NCI-H526 treated with DMSO at 0.1 percent for 48 hours (cell line): Measurements from ENCODE around the gene ALOX5AP.
"Not testable (repeated sequence)": the region's sequence is repeated elsewhere in the genome, so short reads cannot be mapped to it uniquely, and the experiment has no call there.

Source experiments
- DNase-seq: peaks from one replicate; lab custom pipeline; 2025; lab: John Stamatoyannopoulos, UW

Gene ALOX5AP

DNA sequence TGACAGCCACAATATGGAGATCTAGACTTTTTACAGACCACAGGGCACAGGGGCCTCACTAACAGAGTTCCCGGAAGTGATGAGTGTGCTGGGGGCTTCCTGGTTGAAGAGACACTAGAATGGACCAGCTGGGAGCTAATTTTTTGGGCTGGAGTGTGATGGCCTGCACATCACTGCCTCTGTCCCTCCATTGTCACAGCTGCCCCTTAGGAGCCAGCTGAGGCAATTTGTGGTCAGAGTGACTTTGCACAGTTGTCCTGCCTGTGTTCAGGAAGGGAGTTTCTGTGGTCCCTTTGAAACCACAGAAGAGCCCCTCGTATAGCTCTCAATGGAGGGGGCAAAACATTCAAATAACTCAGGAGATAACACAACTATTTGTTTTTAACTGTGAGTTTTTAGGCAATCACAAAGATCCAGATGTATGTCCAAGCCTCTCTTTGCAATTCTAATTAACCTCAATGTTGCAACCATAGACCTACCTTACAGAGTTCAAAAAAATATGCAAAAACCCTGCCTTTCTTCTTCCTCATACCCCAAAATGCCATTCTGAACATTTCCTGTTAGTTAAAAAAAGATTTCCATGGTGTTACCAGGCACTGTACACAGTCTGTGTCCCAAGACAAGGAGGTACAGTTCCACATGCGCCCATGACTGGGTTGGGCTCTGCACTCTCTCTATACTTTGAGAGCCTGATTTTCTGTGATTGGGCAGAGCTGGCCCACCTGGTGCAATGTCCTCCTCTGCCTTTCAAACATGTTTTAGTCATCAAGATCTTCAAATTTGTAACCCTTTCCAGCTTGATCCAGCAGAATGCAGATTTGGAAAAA lies 2.4 kb downstream of the ALOX5AP start:
- no peak for DNase-seq

DNA sequence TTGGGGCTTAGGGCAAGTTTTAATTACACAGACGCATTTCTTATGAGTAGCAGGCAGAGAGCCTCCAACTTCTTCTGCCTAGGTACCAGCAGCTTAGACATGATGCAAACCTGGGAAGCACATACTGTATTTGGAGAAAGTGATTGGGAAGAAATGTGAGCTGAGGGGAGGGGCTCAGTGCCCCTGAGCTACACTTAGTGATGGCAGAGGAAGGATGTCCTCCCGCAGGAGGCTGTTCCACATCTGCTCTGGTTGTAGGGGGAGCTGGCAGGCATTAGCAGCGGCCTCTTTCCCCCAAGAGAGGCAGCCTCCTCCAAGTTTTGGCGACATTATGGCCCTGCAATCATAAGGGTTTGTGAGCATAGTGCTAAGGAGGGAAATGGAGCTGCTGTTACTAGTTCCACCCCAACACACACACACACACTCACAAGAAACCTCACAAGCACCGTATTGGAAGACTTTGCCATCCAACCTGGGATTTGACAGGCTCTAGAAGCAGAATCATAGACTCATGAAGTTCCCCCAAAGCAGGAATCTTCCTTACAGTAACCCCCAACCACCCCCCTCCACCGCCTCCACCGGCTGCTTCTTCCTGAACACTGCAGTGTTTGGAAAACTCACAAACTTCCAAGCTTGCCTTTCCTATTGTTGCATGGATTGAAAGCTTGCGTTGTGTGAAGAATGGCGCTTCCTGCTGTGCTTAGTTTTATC lies 3.3 kb downstream of the ALOX5AP start:
- DNase-seq, result no peak

GRCh38 chr13:30739237-30739528 lies 3.8 kb downstream of the ALOX5AP start:
- no peak for DNase-seq

GRCh38 chr13:30739761-30740642 lies 4.7 kb downstream of the ALOX5AP start:
- no peak for DNase-seq

DNA sequence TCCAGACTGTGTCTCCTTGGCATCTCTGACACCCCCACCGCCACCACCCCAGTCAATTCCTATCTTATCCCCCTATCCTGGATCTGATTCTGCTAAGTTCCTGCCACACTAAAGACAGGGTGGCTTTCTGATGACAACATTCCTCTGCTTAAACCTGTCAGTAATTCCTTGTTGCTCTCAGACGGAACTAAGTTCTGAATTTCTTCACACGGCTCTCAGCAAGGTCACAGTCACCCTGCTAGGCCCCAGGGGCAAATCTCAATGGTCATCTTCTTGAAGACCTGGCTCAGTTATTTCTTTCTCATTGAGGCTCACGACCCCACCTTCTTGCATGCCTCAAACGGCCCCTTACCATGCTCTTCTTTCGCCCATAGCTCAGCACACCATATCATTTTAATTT lies 7.6 kb downstream of the ALOX5AP start:
- no peak for DNase-seq

- DNase-seq, result no peak
Measured at GRCh38 chr13:30743319-30744055, 8.1 kb downstream of the ALOX5AP start.

- DNase-seq, result peak; percentile 72
Measured at GRCh38 chr13:30744056-30744680, 8.8 kb downstream of the ALOX5AP start.

DNA sequence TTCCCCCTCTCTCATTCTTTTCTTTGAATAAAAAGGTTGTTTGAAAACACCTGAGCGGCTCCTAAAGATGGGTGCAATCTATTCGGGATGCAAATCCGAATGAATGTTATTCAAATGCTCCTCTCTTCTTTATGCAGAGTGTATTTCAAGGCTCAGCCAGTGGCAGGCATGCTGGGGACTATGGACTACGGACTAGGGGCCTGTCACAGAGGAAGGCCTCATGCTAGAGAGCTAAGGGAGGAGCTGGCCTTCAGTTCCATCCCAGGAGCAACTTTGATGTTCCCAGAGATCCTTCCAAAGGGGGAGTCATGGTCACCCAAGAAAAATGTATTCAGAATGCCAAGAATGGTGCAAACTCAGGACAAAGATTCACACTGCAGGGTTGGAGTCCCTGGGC lies 9.3 kb downstream of the ALOX5AP start:
- peak; percentile 94 for DNase-seq

- no peak for DNase-seq
Measured at GRCh38 chr13:30745906-30746686, 10.8 kb downstream of the ALOX5AP start.

DNA sequence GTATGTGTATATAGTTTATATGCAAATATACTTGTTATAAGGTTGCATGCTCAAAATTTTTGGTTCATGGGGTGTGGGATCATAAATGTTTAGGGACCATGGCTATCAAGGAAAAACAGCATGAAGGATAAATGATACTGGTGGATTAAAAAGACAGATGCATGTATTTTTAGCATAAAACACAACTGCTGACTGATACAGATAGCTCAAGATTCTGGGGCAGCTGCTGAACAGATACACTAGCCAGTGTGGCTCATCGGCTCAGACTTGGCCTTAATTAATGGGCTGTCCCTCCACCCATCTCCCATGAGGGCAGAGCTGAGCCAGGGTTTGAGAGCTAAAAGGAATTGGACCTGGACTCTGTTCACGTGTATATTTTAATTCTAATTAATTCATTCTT lies 11.4 kb downstream of the ALOX5AP start:
- no peak for DNase-seq

DNA sequence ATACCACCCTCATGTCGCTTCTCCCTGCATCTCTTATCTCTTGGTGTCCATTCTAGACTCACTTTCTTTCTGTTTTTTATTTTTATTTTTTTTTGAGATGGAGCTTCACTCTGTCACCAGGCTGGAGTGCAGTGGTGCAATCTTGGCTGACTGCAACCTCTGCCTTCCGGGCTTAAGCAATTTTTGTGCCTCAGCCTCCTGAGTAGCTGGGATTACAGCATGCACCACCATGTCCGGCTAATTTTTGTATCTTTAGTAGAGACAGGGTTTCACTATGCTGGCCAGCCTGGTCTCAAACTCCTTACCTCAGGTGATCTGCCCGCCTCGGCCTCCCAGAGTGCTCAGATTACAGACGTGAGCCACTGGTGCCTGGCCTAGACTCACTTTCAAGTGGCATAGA lies 12.5 kb downstream of the ALOX5AP start:
- DNase-seq, result not testable (repeated sequence)

DNA sequence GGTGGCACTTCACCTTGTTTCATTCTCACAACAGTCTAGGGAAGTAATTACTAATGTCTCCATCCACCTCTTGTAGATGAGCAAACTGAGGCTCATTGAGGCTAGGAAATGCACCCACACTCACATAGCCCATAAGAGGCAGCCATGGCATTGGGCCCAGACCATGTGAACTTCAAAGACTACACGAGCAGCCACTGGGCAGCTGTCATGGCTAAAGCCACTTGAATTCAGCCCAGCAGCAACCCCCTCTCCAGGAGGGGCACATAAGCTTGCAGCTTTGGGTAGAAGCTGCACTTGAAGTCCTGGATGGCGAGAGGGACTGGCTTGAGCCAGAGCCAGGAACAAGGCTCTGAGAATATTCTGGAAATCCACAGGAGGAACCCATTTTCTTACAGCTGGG lies 13.4 kb downstream of the ALOX5AP start:
- DNase-seq, result no peak

DNA sequence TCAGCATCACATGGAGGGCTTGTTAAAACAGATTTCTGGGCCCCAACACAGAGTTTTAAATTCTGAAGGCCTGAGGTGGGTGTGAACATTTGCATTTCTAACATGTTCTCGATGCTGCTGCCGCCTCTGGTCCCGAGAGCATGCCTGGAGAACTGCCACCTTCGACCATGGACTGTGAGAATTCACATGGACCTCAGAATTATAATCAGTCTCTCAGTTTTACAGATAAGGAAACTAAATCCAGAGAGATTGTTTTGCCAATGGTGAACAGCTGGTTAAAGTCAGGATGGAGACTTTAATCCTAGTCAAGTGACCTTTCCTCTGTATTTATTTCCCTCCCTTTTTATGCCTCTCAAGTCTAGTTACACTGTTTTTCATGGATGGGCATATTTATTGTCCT lies 14.7 kb downstream of the ALOX5AP start:
- no peak for DNase-seq

DNA sequence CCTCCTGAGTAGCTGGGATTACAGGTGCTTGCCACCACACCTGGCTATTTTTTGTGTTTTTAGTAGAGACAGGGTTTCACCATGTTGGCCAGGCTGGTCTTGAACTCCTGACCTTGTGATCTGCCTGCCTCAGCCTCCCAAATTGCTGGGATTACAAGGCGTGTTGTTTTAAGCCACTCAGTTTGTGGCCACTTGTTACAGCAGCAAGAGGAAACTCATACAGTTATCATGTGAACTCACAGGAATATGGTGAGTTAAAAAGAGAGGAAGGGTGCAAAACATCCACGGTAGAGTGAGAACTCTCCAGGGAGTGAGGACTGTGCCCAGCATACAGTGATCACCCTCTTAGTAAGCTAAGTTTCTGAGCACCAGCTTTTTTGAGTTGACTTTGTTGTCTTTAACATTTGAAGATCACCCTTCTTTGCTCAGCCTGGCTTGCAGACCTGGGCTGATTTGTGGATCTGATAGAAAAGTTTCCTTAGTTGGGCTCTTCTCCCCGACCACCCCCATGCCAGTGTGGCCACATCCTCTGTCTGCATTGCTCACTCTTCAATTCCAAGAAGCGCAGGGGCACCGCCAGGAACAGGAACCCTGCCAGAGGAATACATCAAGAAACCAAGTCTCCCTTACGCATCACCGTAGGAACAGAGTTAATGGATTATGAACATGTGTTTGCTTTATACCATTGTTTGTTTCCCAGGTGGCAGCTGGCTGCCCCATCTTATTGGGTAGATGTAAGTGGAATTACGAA lies 16.0 kb downstream of the ALOX5AP start:
- no peak for DNase-seq

- no peak for DNase-seq
Measured at GRCh38 chr13:30752201-30752797, 17.0 kb downstream of the ALOX5AP start.

GRCh38 chr13:30753030-30753616 lies 17.8 kb downstream of the ALOX5AP start:
- DNase-seq, result no peak

- peak; percentile 16 for DNase-seq
Measured at GRCh38 chr13:30755678-30756077, 20.3 kb downstream of the ALOX5AP start.

GRCh38 chr13:30757026-30757742 lies 21.8 kb downstream of the ALOX5AP start:
- no peak for DNase-seq

- DNase-seq, result no peak
Measured at GRCh38 chr13:30759748-30760147, 24.4 kb downstream of the ALOX5AP start.
